GM13977 (cell line): ENCODE data around the gene EEFSEC.

Experiments used
- DNase-seq: peaks from one replicate; pipeline ENCODE4 v3.0.0; 2012; ENCODE audit warnings: low spot score
- CTCF ChIP-seq: IDR thresholded peaks from 2 replicates; pipeline ENCODE4 v1.5.1; 2012; ENCODE audit warnings: mild to moderate bottlenecking, control low read depth; ENCODE audit not compliant: insufficient read depth; ENCODE audit errors: extremely low read depth, missing control alignments
- in situ Hi-C: fragments of 300-500 bp; cut with MboI; formaldehyde crosslinking; loops from one replicate; pipeline ENCODE4 v1.12.0; 2022; ENCODE audit warnings: low sequenced_read_pairs, low pct_unique_long_range_greater_than_20kb, mixed read lengths, inconsistent platforms; ENCODE audit not compliant: unreplicated experiment

Gene EEFSEC

GRCh38 chr3:128153156-128154041 lies at the start of gene EEFSEC:
EEFSEC (plus strand) TSS chr3:128153481; CDS start chr3:128153508, 27 bp downstream.
- DNase-seq, result peak; percentile 88
- in situ Hi-C loops, result no loop called here
- TF ChIP-seq CTCF, result no peak

GRCh38 chr3:128107834-128108233 lies 45.4 kb upstream of the EEFSEC start:
- in situ Hi-C loops, result no loop called here

GRCh38 chr3:128111147-128111546 lies 42.1 kb upstream of the EEFSEC start:
- TF ChIP-seq CTCF, result no peak
- in situ Hi-C loops, result no loop called here
- DNase-seq, result no peak

More at GRCh38 chr3:128107834-128108233, 45.4 kb upstream of the EEFSEC start:
- DNase-seq, result no peak
- no peak for TF ChIP-seq CTCF

GRCh38 chr3:128112357-128112968 lies 40.8 kb upstream of the EEFSEC start:
- in situ Hi-C loops, result no loop called here
- DNase-seq, result no peak
- no peak for TF ChIP-seq CTCF

- in situ Hi-C loops, result no loop called here
- no peak for TF ChIP-seq CTCF
- no peak for DNase-seq
These were observed 39.2 kb upstream of the EEFSEC start for GRCh38 chr3:128113817-128114794.

- TF ChIP-seq CTCF, result no peak
- no peak for DNase-seq
- in situ Hi-C loops, result no loop called here
These were observed 31.3 kb upstream of the EEFSEC start for GRCh38 chr3:128122013-128122412.
